Hepatocyte (in vitro differentiated cells): ENCODE measurements around the gene GAS6. TPM values are rescaled to one million over a fixed set of nuclear protein-coding genes. Genes with fewer than 3 reads are reported as not detected.
"Not testable (repeated sequence)": the region's sequence is repeated elsewhere in the genome, so short reads cannot be mapped to it uniquely, and the experiment has no call there.

Source experiments
- DNase-seq: peaks from one replicate; pipeline ENCODE4 v3.0.0-alpha.2; 2016; ENCODE audit warnings: low spot score
- H2AFZ ChIP-seq: fragments of 200-600 bp; sonication (generic); 2 replicates; pipeline ENCODE4 v1.6.0; 2016; ENCODE audit warnings: antibody characterized with exemption, mild to moderate bottlenecking
- H3K27ac ChIP-seq: fragments of 200-600 bp; sonication (generic); 2 replicates; pipeline ENCODE4 v1.5.1; 2016; ENCODE audit warnings: mild to moderate bottlenecking
- H3K27me3 ChIP-seq: fragments of 200-600 bp; sonication (generic); 2 replicates; pipeline ENCODE4 v1.6.1; 2016
- H3K36me3 ChIP-seq: fragments of 200-600 bp; sonication (generic); replicated peaks from 2 replicates; pipeline ENCODE4 v1.5.1; 2016; ENCODE audit warnings: low read depth; ENCODE audit not compliant: insufficient read depth
- H3K4me1 ChIP-seq: fragments of 200-600 bp; sonication (generic); 2 replicates; pipeline ENCODE4 v1.5.1; 2016; ENCODE audit warnings: mild to moderate bottlenecking, moderate library complexity; ENCODE audit not compliant: insufficient read depth
- H3K4me2 ChIP-seq: fragments of 200-600 bp; sonication (generic); 2 replicates; pipeline ENCODE4 v1.6.0; 2016
- H3K4me3 ChIP-seq: fragments of 200-600 bp; sonication (generic); 2 replicates; pipeline ENCODE4 v1.5.1; 2016; ENCODE audit warnings: mild to moderate bottlenecking
- H3K79me2 ChIP-seq: fragments of 200-600 bp; sonication (generic); 2 replicates; pipeline ENCODE4 v1.6.0; 2017; ENCODE audit warnings: mild to moderate bottlenecking
- H3K9me2 ChIP-seq: fragments of 200-600 bp; sonication (generic); replicated peaks from 2 replicates; pipeline ENCODE4 v1.6.0; 2017; ENCODE audit warnings: mild to moderate bottlenecking; ENCODE audit not compliant: insufficient read depth
- H3K9me3 ChIP-seq: fragments of 200-600 bp; sonication (generic); 2 replicates; pipeline ENCODE4 v1.5.1; 2016; ENCODE audit warnings: low read depth, mild to moderate bottlenecking
- H4K20me1 ChIP-seq: fragments of 200-600 bp; sonication (generic); 2 replicates; pipeline ENCODE4 v1.6.0; 2016; ENCODE audit warnings: mild to moderate bottlenecking; ENCODE audit not compliant: insufficient read depth, poor library complexity, severe bottlenecking
- EZH2 ChIP-seq: fragments of 200-600 bp; sonication (generic); IDR thresholded peaks from 2 replicates; pipeline ENCODE4 v1.6.1; 2016; ENCODE audit warnings: antibody characterized with exemption, mild to moderate bottlenecking, borderline replicate concordance
- EZH2phosphoT487 ChIP-seq: fragments of 200-600 bp; sonication (generic); IDR thresholded peaks from one replicate; pipeline ENCODE4 v1.6.1; 2018; ENCODE audit warnings: antibody characterized with exemption, mild to moderate bottlenecking, low read depth, moderate library complexity; ENCODE audit not compliant: unreplicated experiment, severe bottlenecking
- WGBS: methylation state at CpG from one replicate; pipeline ENCODE4 v1.1.6; 2016; ENCODE audit warnings: low lambda C conversion rate; ENCODE audit errors: missing lambda C conversion rate; 5-methylcytosine and 5-hydroxymethylcytosine counted together
- polyA plus RNA-seq: library from polyadenylated mRNA; unstranded; fragments of >200 nt; fragmentation: Nextera tagmentation; extraction: Ambion mirVana; gene quantifications from 2 replicates; pipeline ENCODE4 v1.2.1, GENCODE V29; 2016
- total RNA-seq: library from RNA; depleted of rRNA; stranded (reverse); fragments of >200 nt; gene quantifications from 2 replicates; pipeline ENCODE4 v1.2.3, GENCODE V29; 2014
- TF ChIP-seq, protein P1 (sequence below): fragments of 200-600 bp; sonication (generic); IDR thresholded peaks from 2 replicates; pipeline ENCODE4 v1.5.1; 2016; ENCODE audit warnings: antibody characterized with exemption, mild to moderate bottlenecking; ENCODE audit not compliant: poor library complexity

GAS6 gene
- total and polyA plus RNA-seq, 2 experiments from 2014 or later: 70.0 to 146 TPM

- H3K79me2 ChIP-seq: no peaks in the 10 kb centered on the region
- H3K4me3 ChIP-seq: no peak overlapping the region
- no peaks in the 10 kb centered on the region for H3K27me3 ChIP-seq
- no peak for DNase-seq
- TF ChIP-seq, protein P1, sequence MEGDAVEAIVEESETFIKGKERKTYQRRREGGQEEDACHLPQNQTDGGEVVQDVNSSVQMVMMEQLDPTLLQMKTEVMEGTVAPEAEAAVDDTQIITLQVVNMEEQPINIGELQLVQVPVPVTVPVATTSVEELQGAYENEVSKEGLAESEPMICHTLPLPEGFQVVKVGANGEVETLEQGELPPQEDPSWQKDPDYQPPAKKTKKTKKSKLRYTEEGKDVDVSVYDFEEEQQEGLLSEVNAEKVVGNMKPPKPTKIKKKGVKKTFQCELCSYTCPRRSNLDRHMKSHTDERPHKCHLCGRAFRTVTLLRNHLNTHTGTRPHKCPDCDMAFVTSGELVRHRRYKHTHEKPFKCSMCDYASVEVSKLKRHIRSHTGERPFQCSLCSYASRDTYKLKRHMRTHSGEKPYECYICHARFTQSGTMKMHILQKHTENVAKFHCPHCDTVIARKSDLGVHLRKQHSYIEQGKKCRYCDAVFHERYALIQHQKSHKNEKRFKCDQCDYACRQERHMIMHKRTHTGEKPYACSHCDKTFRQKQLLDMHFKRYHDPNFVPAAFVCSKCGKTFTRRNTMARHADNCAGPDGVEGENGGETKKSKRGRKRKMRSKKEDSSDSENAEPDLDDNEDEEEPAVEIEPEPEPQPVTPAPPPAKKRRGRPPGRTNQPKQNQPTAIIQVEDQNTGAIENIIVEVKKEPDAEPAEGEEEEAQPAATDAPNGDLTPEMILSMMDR: no peak
- TF ChIP-seq EZH2phosphoT487 (no peak), EZH2 (no peak)
- WGBS: 85% methylated on average over 10 of the region's 10 CpGs
- no peaks in the 10 kb centered on the region for H4K20me1 ChIP-seq
- H2AFZ ChIP-seq: no peak overlapping the region
- H3K9me3 ChIP-seq: no peaks in the 10 kb centered on the region
- H3K27ac ChIP-seq: no peak overlapping the region
- no peaks in the 10 kb centered on the region for H3K36me3 ChIP-seq
- no peak overlapping the region for H3K4me2 ChIP-seq
- no peaks in the 10 kb centered on the region for H3K9me2 ChIP-seq
- H3K4me1 ChIP-seq: no peaks in the 10 kb centered on the region
Observed at GRCh38 chr13:113874177-113874576, 10.3 kb upstream of the GAS6 start.

DNA sequence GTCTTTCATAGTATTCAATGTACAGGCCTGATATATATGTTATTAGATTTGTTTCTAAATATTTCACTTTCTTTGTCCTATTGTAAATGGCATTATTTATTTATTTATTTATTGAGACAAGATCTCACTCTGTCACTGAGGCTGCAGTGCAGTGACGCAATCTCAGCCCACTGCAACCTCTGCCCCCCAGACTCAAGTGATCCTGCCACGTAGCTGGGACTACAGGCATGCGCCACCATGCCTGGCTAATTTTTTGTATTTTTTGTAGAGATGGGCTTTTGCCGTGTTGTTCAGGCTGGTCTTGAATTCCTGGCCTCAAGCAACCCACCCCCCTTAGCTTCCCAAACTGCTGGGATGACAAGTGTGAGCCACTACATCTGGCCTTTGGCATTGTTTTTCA is 5.4 kb upstream of the GAS6 start:
- DNase-seq: no peak
- H4K20me1 ChIP-seq: no peaks in the 10 kb centered on the region
- H3K79me2 ChIP-seq: no peaks in the 10 kb centered on the region
- H3K4me2 ChIP-seq: no peak overlapping the region
- H3K27me3 ChIP-seq: no peaks in the 10 kb centered on the region
- H2AFZ ChIP-seq: no peak overlapping the region
- H3K4me3 ChIP-seq: no peak overlapping the region
- H3K36me3 ChIP-seq: no peaks in the 10 kb centered on the region
- H3K9me3 ChIP-seq: no peaks in the 10 kb centered on the region
- no peaks in the 10 kb centered on the region for H3K9me2 ChIP-seq
- 87% methylated on average over 4 of the region's 4 CpGs for WGBS
- TF ChIP-seq, protein P1: no peak
- no peak for TF ChIP-seq EZH2phosphoT487
- no peak for TF ChIP-seq EZH2
- H3K27ac ChIP-seq: no peak overlapping the region
- H3K4me1 ChIP-seq: no peaks in the 10 kb centered on the region

DNA sequence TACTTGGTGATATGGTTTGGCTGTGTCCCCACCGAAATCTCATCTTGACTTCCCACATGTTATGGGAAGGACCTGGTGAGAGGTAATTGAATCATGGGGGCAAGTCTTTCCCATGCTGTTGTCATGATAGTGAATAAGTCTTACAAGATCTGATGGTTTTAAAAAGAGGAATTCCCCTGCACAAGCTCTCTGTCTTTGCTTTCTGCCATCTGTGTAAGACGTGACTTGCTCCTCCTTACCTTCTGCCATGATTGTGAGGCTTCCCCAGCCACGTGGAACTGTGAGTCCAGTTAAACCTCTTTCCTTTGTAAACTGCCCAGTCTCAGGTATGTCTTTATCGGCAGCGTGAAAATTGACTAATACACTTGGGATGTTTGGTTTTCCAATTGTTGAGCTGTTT is 4.0 kb upstream of the GAS6 start:
- not testable (repeated sequence) for H3K9me3 ChIP-seq, H2AFZ ChIP-seq, H3K27me3 ChIP-seq, H3K4me2 ChIP-seq, H3K27ac ChIP-seq, H3K36me3 ChIP-seq, H3K79me2 ChIP-seq, DNase-seq, H4K20me1 ChIP-seq, H3K4me3 ChIP-seq, H3K4me1 ChIP-seq, H3K9me2 ChIP-seq
- WGBS: 47% methylated on average over 5 of the region's 5 CpGs

GRCh38 chr13:113865427-113865826 is 1.6 kb upstream of the GAS6 start:
- Histone ChIP-seq H3K27ac (no peak overlapping the region), H3K36me3 (no peaks in the 10 kb centered on the region), H3K9me2 (no peaks in the 10 kb centered on the region), H3K4me1 (peaks cover 20% of the 10 kb centered on the region), H3K27me3 (no peaks in the 10 kb centered on the region), H4K20me1 (no peaks in the 10 kb centered on the region), H3K9me3 (no peaks in the 10 kb centered on the region), H3K79me2 (peaks cover 11% of the 10 kb centered on the region), H3K4me3 (no peak overlapping the region), H3K4me2 (no peak overlapping the region), H2AFZ (no peak overlapping the region)
- TF ChIP-seq, protein P1: no peak
- TF ChIP-seq EZH2 (no peak), EZH2phosphoT487 (no peak)
- WGBS: 97% methylated on average over 4 of the region's 4 CpGs
- no peak for DNase-seq
